ENCODE results near the gene RNF181. TPM values are rescaled to one million over a fixed set of nuclear protein-coding genes. Genes with fewer than 3 reads are reported as not detected.
"Not testable (repeated sequence)": the region's sequence is repeated elsewhere in the genome, so short reads cannot be mapped to it uniquely, and the experiment has no call there.

The RNF181 gene
- total RNA-seq, 1 experiment from 2014 or later, result 125 TPM

DNA sequence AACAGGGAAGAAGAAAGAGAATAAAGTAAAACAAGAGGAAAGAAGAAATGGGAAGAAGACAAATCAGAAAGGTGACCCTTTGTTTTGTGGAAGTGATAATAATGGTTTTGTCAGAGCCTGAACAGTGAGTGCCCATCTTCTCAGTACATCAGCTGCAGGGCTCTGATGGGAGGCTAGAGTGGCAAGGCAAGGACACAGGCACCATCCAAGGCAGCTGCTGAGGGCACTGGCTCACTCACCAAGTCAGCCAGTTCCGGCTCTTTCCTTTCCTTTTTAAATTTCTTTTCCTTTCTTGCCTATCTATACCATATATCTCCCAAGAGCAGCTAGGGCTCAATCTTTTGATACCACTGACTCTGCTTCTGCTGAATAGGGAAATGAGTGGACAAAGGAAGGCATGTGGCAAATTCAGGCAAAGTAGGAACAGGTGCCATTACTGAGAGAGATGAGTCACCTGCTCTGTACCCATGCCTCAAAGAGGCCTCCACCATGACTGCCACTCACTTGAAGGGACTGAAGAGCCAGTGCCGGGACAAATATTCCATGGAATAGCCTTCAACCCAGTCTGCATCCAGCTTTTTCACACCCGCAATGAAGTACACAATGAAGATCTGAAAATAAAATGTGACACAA, 40.4 kb upstream of the RNF181 start:
- no peaks in the 10 kb centered on the region for H3K9me3 Mint-ChIP-seq (ENCODE audit: unreplicated experiment)
- ChIA-PET CTCF (interaction anchor here (1.0 to 12.7 kb wide), 5 partner anchors 9 to 189 kb away, joined by 3 to 293 read pairs (median 5); partner anchors contain the start of gene SH2D6), POLR2A (interaction anchor here (0.8 to 12.3 kb wide), 5 partner anchors 9 to 135 kb away, joined by 4 to 153 read pairs (median 13); partner anchors contain the start of genes MAT2A, SH2D6 and VAMP8)
- no peaks in the 10 kb centered on the region for H3K4me1 Mint-ChIP-seq (ENCODE audit: insufficient read depth, unreplicated experiment)
- BruUV-seq (replicated peaks), result no TSS peak
- H3K27ac Mint-ChIP-seq (ENCODE audit: low read depth, unreplicated experiment), result no peak overlapping the region
- intact Hi-C loops (cut with micrococcal nuclease), result loop anchor here (5.0 kb wide), 1 partner anchor 243 kb away; no protein-coding TSS in a partner anchor
- peaks cover 43% of the 10 kb centered on the region for H3K36me3 Mint-ChIP-seq (ENCODE audit: insufficient read depth, unreplicated experiment)
- no peak for DNase-seq (ENCODE audit: unreplicated experiment)
- TF ChIP-seq CTCF (IDR thresholded peaks at IDR 0.05; ENCODE audit: unreplicated experiment), result no peak
- no peak overlapping the region for H3K4me3 Mint-ChIP-seq (ENCODE audit: unreplicated experiment)
- H3K27me3 Mint-ChIP-seq (ENCODE audit: insufficient read depth, unreplicated experiment), result no peaks in the 10 kb centered on the region

DNA sequence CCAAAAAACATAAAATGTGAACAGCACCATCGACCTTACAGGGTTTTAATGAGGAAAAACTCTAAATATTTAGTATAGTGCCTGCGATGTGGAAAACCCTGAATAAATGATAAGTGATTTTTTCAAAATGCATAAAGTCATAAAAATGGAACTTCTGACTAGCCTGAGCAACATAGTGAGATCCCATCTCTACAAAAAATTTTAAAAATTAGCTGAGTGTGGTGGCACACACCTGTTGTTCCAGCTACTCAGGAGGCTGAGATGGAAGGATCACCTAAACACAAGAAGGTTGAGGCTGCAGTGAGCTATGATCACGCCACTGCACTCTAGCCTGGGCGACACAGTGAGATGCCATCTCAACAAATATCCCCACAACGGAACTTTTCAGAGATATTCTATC, 38.4 kb upstream of the RNF181 start:
- H3K4me1 Mint-ChIP-seq (ENCODE audit: insufficient read depth, unreplicated experiment), result peaks cover 6% of the 10 kb centered on the region
- no peak for DNase-seq (ENCODE audit: unreplicated experiment)
- H3K4me3 Mint-ChIP-seq (ENCODE audit: unreplicated experiment), result no peak overlapping the region
- BruUV-seq (replicated peaks), result no TSS peak
- ChIA-PET POLR2A (interaction anchor here (1.2 to 3.3 kb wide), 6 partner anchors 11 to 144 kb away, joined by 3 to 21 read pairs (median 7); partner anchors contain the start of genes MAT2A and VAMP8), CTCF (interaction anchor here (0.6 to 12.7 kb wide), 7 partner anchors 11 to 258 kb away, joined by 3 to 293 read pairs (median 5); partner anchors contain the start of gene SH2D6)
- H3K9me3 Mint-ChIP-seq (ENCODE audit: unreplicated experiment), result no peaks in the 10 kb centered on the region
- intact Hi-C loops (cut with micrococcal nuclease), result no loop called here
- H3K27me3 Mint-ChIP-seq (ENCODE audit: insufficient read depth, unreplicated experiment), result no peaks in the 10 kb centered on the region
- H3K36me3 Mint-ChIP-seq (ENCODE audit: insufficient read depth, unreplicated experiment), result peaks cover 23% of the 10 kb centered on the region
- no peak overlapping the region for H3K27ac Mint-ChIP-seq (ENCODE audit: low read depth, unreplicated experiment)
- no peak for TF ChIP-seq CTCF (IDR thresholded peaks at IDR 0.05; ENCODE audit: unreplicated experiment)

DNA sequence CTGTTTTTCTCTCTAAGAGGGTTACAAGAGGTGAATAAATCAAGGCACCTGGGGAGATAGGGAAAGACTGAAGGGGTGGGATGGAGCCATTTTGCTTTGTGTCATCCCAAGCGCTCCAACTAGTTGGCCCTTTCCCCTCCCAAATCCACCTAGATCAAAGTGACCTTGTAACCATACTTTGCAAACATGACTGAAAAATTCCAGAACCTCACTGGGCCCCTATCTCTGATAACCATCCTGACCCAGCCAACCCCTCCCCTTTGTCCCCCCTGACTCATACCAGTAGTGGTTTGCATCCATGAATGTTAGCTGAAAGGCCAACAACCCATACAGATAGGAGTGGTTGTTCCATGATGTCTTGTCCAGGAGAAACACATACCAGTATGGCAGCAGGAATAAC, 37.4 kb upstream of the RNF181 start:
- peaks cover 15% of the 10 kb centered on the region for H3K36me3 Mint-ChIP-seq (ENCODE audit: insufficient read depth, unreplicated experiment)

DNA sequence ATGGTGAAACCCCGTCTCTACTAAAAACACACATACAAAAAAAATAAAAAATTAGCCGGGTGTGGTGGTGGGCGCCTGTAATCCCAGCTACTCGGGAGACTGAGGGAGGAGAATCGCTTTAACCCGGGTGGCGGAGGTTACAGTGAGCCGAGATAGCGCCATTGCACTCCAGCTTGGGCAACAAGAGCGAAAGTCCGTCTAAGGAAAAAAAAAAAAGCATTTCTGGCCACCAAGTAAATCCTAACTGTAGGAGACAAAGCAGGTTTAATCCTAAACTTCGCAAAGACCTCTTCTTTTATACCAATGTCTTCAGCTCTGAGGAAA, 35.2 kb upstream of the RNF181 start:
- not testable (repeated sequence) for H3K36me3 Mint-ChIP-seq (ENCODE audit: insufficient read depth, unreplicated experiment); H3K9me3 Mint-ChIP-seq (ENCODE audit: unreplicated experiment); BruUV-seq (replicated peaks); DNase-seq (ENCODE audit: unreplicated experiment); H3K4me1 Mint-ChIP-seq (ENCODE audit: insufficient read depth, unreplicated experiment); H3K27me3 Mint-ChIP-seq (ENCODE audit: insufficient read depth, unreplicated experiment)
- POLR2A ChIA-PET, result interaction anchor here (0.6 to 4.6 kb wide), 17 partner anchors 10 to 233 kb away, joined by 3 to 36 read pairs (median 7); partner anchors contain the start of genes ELMOD3, MAT2A, RETSAT and RNF181
- Mint-ChIP-seq H3K27ac (ENCODE audit: low read depth, unreplicated experiment) (peak overlapping the region; percentile 93), H3K4me3 (ENCODE audit: unreplicated experiment) (peak overlapping the region; percentile 97)
- CTCF ChIA-PET, result interaction anchor here (0.6 to 4.9 kb wide), 8 partner anchors 10 to 206 kb away, joined by 3 to 30 read pairs (median 4); partner anchors contain the start of genes ELMOD3, RETSAT and USP39
- intact Hi-C loops (cut with micrococcal nuclease), result loop anchor here (5.0 kb wide), 1 partner anchor 42 kb away; the partner anchor contains the start of gene TMEM150A

More for the DNA sequence above, 37.4 kb upstream of the RNF181 start:
- no peak overlapping the region for H3K4me3 Mint-ChIP-seq (ENCODE audit: unreplicated experiment)
- ChIA-PET POLR2A (interaction anchor here (1.1 to 4.6 kb wide), 2 partner anchors 19 to 139 kb away, joined by 3 to 36 read pairs; partner anchors contain the start of gene VAMP8), CTCF (interaction anchor here (0.5 to 4.9 kb wide), 2 partner anchors 21 to 138 kb away, joined by 3 to 30 read pairs; no protein-coding TSS in a partner anchor)
- intact Hi-C loops (cut with micrococcal nuclease), result no loop called here
- peaks cover 6% of the 10 kb centered on the region for H3K4me1 Mint-ChIP-seq (ENCODE audit: insufficient read depth, unreplicated experiment)
- H3K27me3 Mint-ChIP-seq (ENCODE audit: insufficient read depth, unreplicated experiment), result no peaks in the 10 kb centered on the region
- TF ChIP-seq CTCF (IDR thresholded peaks at IDR 0.05; ENCODE audit: unreplicated experiment), result no peak
- no TSS peak for BruUV-seq (replicated peaks)
- H3K9me3 Mint-ChIP-seq (ENCODE audit: unreplicated experiment), result no peaks in the 10 kb centered on the region
- H3K27ac Mint-ChIP-seq (ENCODE audit: low read depth, unreplicated experiment), result peak overlapping the region; percentile 39
- no peak for DNase-seq (ENCODE audit: unreplicated experiment)

Data from MCF 10A (cell line).